Loucy (cell line): ENCODE data around the gene HSPA9.

Experiments used
- H2AFZ ChIP-seq: fragments of 200-600 bp; sonication (generic); 2 replicates; pipeline ENCODE4 v1.6.0; 2016; ENCODE audit warnings: antibody characterized with exemption, mild to moderate bottlenecking, low read length, moderate library complexity
- H3F3A ChIP-seq: fragments of 200-600 bp; 2 replicates; pipeline ENCODE4 v1.6.0; 2016; ENCODE audit warnings: antibody characterized with exemption, low read depth, mild to moderate bottlenecking
- H3K27me3 ChIP-seq: fragments of 200-600 bp; sonication (generic); 2 replicates; pipeline ENCODE4 v1.6.1; 2014; ENCODE audit warnings: low read length, mild to moderate bottlenecking; ENCODE audit not compliant: insufficient read depth, poor library complexity, severe bottlenecking
- H3K36me3 ChIP-seq: fragments of 200-600 bp; sonication (generic); 2 replicates; pipeline ENCODE4 v1.6.1; 2016; ENCODE audit warnings: low read length; ENCODE audit not compliant: insufficient read depth
- H3K4me1 ChIP-seq: fragments of 200-600 bp; sonication (generic); 2 replicates; pipeline ENCODE4 v1.5.1; 2014; ENCODE audit warnings: low read length, mild to moderate bottlenecking; ENCODE audit not compliant: insufficient read depth, poor library complexity, severe bottlenecking
- H3K4me2 ChIP-seq: fragments of 200-600 bp; sonication (generic); 2 replicates; pipeline ENCODE4 v1.6.0; 2014; ENCODE audit warnings: antibody characterized with exemption, low read length, low read depth, mild to moderate bottlenecking; ENCODE audit not compliant: poor library complexity, severe bottlenecking
- H3K4me3 ChIP-seq: fragments of 200-600 bp; sonication (generic); 2 replicates; pipeline ENCODE4 v1.5.1; 2014; ENCODE audit warnings: low read length, mild to moderate bottlenecking, mixed read lengths; ENCODE audit not compliant: poor library complexity, severe bottlenecking
- H3K79me2 ChIP-seq: fragments of 200-600 bp; sonication (generic); 2 replicates; pipeline ENCODE4 v1.6.1; 2014; ENCODE audit warnings: low read length; ENCODE audit not compliant: insufficient read depth
- H3K9ac ChIP-seq: fragments of 200-600 bp; sonication (generic); 2 replicates; pipeline ENCODE4 v1.6.0; 2014; ENCODE audit warnings: mild to moderate bottlenecking, low read depth, low read length, moderate library complexity; ENCODE audit not compliant: poor library complexity, severe bottlenecking
- H3K9me2 ChIP-seq: fragments of 200-600 bp; sonication (generic); replicated peaks from 2 replicates; pipeline ENCODE4 v1.6.1; 2016; ENCODE audit warnings: low read depth, low read length, mixed read lengths
- H3K9me3 ChIP-seq: fragments of 200-600 bp; sonication (generic); 2 replicates; pipeline ENCODE4 v1.6.1; 2014; ENCODE audit warnings: mild to moderate bottlenecking, antibody characterized with exemption, low read length, low read depth; ENCODE audit not compliant: insufficient read depth
- H4K20me1 ChIP-seq: fragments of 200-600 bp; sonication (generic); 2 replicates; pipeline ENCODE4 v1.6.0; 2014; ENCODE audit warnings: antibody characterized with exemption, low read length, mild to moderate bottlenecking; ENCODE audit not compliant: insufficient read depth, poor library complexity, severe bottlenecking
- EZH2phosphoT487 ChIP-seq: fragments of 200-600 bp; IDR thresholded peaks from 2 replicates; pipeline ENCODE4 v1.6.1; 2018; ENCODE audit warnings: antibody characterized with exemption, mild to moderate bottlenecking, moderate library complexity, borderline replicate concordance
- TF ChIP-seq, protein P1 (sequence below): fragments of 200-600 bp; sonication (generic); conservative IDR thresholded peaks from 2 replicates; pipeline ENCODE4 v1.5.1; 2014; ENCODE audit warnings: mild to moderate bottlenecking, antibody characterized with exemption, low read length

The HSPA9 gene

DNA sequence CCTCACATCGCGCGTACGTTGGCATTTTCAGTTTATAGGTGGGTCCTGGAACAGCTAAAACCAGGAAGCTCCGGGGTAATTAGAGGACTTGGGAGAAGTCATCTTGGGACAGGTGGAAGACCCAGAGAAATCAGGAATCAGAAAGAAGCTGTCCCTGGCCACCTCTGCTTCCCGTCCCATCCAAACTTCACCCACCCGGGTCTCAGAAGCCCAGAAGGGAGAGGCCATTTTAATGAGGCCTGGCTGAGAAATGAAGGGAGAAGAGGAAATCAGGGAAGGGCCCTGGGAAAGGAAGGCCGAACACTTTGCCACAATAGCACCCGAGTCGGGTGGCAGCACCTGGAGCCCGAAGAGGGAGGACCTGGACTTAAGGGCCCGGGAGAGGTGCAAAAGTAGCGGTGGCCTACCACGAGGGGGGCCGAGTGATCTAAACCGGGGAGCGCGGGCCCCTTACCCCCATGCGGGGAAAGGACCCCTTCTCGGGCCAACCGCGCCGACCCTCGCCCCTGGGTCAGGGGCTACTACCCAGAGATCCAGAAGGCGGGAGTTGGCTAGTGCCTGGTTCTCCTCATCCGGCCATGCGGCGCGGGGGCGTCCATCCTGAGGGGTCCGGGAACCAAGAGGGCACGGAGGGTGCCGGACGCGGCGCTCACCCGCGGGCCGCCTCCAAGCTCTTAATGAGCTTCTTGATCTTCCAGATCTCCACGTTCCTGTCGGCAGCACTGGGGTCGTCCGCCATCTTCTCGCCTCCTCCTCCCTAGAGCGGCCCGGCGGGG, 32.8 kb downstream of the HSPA9 start:
- H3K9me3 ChIP-seq = no peaks in the 10 kb centered on the region

DNA sequence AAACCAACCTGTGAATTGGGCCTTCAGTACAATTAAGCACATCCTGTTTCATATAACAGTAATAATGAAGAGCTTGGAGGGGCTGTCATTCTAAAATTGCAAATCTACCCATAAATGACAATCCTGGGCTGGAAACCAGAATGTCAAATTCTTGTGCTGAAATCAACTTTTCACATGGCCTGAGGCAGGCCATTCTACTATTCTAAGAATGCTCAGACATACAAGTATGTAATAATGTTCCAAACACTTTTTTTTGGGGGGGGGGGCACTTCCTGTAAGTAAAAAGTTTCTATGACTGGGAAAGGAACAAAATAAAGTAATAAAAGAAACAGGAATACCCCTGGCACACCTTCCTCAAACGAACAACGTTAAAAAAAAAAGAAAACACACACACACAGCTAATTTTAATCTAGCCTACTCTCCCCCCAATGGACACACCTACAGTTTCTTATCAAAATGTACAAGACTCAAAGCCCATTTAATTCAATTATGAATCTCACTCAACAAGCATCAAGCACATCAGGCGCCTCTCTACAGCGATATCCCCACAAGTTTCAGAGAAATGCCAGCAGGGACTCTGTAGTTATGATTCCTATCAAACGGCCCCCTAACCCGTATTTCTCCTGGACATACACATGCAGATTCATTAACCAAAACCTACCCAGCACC, 33.6 kb downstream of the HSPA9 start:
- peaks cover 42% of the 10 kb centered on the region for H3K4me1 ChIP-seq

More for the DNA sequence above, 32.8 kb downstream of the HSPA9 start:
- Histone ChIP-seq H3F3A (no peaks in the 10 kb centered on the region), H3K27me3 (no peaks in the 10 kb centered on the region), H3K4me3 (peak overlapping the region; percentile 92), H3K4me2 (peak overlapping the region; percentile 89), H3K79me2 (peaks cover 81% of the 10 kb centered on the region), H3K9me2 (no peaks in the 10 kb centered on the region), H2AFZ (peak overlapping the region; percentile 69), H3K9ac (peak overlapping the region; percentile 98), H3K4me1 (peaks cover 37% of the 10 kb centered on the region), H3K36me3 (no peaks in the 10 kb centered on the region), H4K20me1 (peaks cover 46% of the 10 kb centered on the region)
- TF ChIP-seq EZH2phosphoT487 = no peak
- TF ChIP-seq, protein P1, sequence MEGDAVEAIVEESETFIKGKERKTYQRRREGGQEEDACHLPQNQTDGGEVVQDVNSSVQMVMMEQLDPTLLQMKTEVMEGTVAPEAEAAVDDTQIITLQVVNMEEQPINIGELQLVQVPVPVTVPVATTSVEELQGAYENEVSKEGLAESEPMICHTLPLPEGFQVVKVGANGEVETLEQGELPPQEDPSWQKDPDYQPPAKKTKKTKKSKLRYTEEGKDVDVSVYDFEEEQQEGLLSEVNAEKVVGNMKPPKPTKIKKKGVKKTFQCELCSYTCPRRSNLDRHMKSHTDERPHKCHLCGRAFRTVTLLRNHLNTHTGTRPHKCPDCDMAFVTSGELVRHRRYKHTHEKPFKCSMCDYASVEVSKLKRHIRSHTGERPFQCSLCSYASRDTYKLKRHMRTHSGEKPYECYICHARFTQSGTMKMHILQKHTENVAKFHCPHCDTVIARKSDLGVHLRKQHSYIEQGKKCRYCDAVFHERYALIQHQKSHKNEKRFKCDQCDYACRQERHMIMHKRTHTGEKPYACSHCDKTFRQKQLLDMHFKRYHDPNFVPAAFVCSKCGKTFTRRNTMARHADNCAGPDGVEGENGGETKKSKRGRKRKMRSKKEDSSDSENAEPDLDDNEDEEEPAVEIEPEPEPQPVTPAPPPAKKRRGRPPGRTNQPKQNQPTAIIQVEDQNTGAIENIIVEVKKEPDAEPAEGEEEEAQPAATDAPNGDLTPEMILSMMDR = no peak

DNA sequence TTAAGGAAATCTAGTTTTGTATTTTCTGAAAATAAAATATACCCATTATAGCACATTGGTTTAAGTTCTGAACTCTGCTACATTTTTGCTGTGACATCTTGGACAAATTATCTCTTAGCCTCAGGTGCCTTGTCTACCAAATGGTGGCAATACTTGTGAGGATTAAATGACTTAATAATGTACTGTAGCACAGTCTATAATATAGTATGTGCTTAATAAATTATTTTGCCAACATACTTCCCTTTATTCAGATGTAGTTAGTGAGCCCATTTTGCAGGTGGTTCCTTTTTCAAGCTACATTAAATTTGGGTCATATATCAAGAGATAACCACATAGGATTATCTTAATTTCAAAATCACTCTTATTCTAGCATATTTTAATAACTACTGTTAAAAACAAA, 35.4 kb downstream of the HSPA9 start:
- H3K4me3 ChIP-seq = peak overlapping the region; percentile 92
- H3F3A ChIP-seq = no peaks in the 10 kb centered on the region
- no peaks in the 10 kb centered on the region for H3K9me2 ChIP-seq
- H3K9me3 ChIP-seq = no peaks in the 10 kb centered on the region
- TF ChIP-seq, protein P1 = no peak
- peaks cover 89% of the 10 kb centered on the region for H3K79me2 ChIP-seq
- H3K4me2 ChIP-seq = peak overlapping the region; percentile 89
- peaks cover 68% of the 10 kb centered on the region for H4K20me1 ChIP-seq
- peaks cover 36% of the 10 kb centered on the region for H3K4me1 ChIP-seq
- H3K9ac ChIP-seq = peak overlapping the region; percentile 98
- no peak overlapping the region for H2AFZ ChIP-seq
- 0 out of 2 replicates have a peak, but pooled peaks cover 5% of the 10 kb centered on the region for H3K36me3 ChIP-seq
- no peaks in the 10 kb centered on the region for H3K27me3 ChIP-seq

More for the DNA sequence above, 33.6 kb downstream of the HSPA9 start:
- no peaks in the 10 kb centered on the region for H3K27me3 ChIP-seq
- H3K9ac ChIP-seq = peak overlapping the region; percentile 98
- no peaks in the 10 kb centered on the region for H3F3A ChIP-seq
- no peaks in the 10 kb centered on the region for H3K36me3 ChIP-seq
- no peaks in the 10 kb centered on the region for H3K9me3 ChIP-seq
- H2AFZ ChIP-seq = no peak overlapping the region
- peak overlapping the region; percentile 89 for H3K4me2 ChIP-seq
- peak overlapping the region; percentile 92 for H3K4me3 ChIP-seq
- peaks cover 86% of the 10 kb centered on the region for H3K79me2 ChIP-seq
- no peaks in the 10 kb centered on the region for H3K9me2 ChIP-seq
- peaks cover 53% of the 10 kb centered on the region for H4K20me1 ChIP-seq
- TF ChIP-seq, protein P1 = no peak
